22Rv1 (cell line): ENCODE results near the gene KCTD21.

Source experiments
- H3K27ac ChIP-seq: fragments of 450-650 bp; 2 replicates; pipeline ENCODE4 v1.5.1; 2017
- CTCF ChIP-seq: fragments of 450-650 bp; IDR thresholded peaks from 2 replicates; pipeline ENCODE4 v1.5.1; 2017; ENCODE audit warnings: mild to moderate bottlenecking
- ZFX ChIP-seq: fragments of 450-650 bp; IDR thresholded peaks from 2 replicates; pipeline ENCODE4 v1.6.1; 2017; ENCODE audit warnings: antibody characterized with exemption, borderline replicate concordance

The KCTD21 gene

GRCh38 chr11:78221396-78222315, 33.2 kb upstream of the KCTD21 start:
- TF ChIP-seq ZFX (no peak), CTCF (no peak)
- H3K27ac ChIP-seq, result no peak overlapping the region

GRCh38 chr11:78220218-78221157, 32.1 kb upstream of the KCTD21 start:
- no peak overlapping the region for H3K27ac ChIP-seq
- TF ChIP-seq ZFX, result no peak
- no peak for TF ChIP-seq CTCF

- TF ChIP-seq CTCF (no peak), ZFX (no peak)
Measured at GRCh38 chr11:78219493-78220217, 31.2 kb upstream of the KCTD21 start.

GRCh38 chr11:78218707-78219492, 30.5 kb upstream of the KCTD21 start:
- H3K27ac ChIP-seq, result no peak overlapping the region
- TF ChIP-seq CTCF (no peak), ZFX (no peak)

More at GRCh38 chr11:78219493-78220217, 31.2 kb upstream of the KCTD21 start:
- H3K27ac ChIP-seq, result no peak overlapping the region

- no peak overlapping the region for H3K27ac ChIP-seq
- TF ChIP-seq CTCF (no peak), ZFX (no peak)
Measured at GRCh38 chr11:78217650-78218541, 29.5 kb upstream of the KCTD21 start.
